CD4-positive, alpha-beta T cell treated with Interleukin-21 for 1 hour (primary cell): ENCODE measurements around the gene NT5DC3.
A peak's percentile ranks its signal among the peaks of the same experiment; 100 is the strongest.
"Not testable (repeated sequence)": the region's sequence is repeated elsewhere in the genome, so short reads cannot be mapped to it uniquely, and the experiment has no call there.

ENCODE experiments used
- DNase-seq: peaks from one replicate; pipeline ENCODE4 v3.0.0-alpha.2; 2020

The NT5DC3 gene

DNA sequence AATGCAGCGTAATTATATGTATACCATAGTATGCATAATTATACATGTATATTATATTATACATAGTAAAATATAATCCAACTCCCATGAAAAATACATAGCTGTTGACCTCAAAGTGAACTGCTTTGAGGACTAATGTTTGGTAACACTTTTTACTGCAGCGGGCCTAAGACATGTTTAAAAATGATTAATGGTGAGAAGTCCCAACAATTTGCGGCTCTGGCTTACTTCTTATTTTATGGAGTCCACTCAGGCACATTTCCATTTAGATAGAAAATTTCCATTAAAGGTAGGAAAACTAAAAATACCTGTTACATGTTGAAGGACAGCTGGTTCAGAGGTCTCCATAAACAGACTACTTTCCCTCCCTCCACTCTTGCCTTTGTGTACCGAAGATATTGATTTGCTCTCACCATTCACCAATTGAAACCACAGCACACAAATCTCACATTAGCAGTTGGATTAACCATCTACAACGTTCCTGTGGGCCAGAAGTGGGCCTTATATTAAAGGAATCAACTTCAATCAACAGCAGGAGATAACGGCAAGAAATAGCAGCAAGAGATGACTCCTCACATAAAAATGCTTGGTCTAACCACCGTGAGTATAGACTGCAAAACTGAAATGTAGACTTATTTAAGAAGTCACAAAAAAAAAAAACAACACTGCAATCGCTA lies 14.1 kb upstream of the NT5DC3 start:
- no peak for DNase-seq

DNA sequence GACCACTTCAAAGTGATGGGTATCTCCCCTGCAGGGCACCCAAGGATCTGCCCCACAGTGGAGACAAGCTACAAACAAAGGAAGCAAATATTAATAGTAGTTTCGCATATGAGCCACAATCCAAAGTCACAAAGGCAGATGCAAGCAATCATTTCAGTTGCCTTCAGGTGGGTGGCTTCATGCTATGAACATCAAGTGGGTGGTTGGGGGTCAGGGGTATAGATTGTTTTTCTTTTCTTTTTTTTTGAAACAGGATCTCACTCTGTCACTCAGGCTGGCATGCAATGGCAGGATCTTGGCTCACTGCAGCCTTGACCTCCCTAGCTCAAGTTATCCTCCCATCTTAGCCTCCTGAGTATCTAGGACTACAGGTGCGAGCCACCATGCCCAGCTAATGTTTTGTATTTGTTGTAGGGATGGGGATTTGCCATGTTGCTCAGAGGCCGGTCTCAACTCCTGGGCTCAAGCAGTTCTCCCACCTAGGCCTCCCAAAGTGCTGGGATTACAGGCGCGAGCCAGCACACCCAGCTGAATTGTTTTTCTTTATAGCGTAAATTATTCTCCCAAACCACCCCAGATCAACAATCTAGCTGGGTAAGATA lies 13.4 kb upstream of the NT5DC3 start:
- no peak for DNase-seq

DNA sequence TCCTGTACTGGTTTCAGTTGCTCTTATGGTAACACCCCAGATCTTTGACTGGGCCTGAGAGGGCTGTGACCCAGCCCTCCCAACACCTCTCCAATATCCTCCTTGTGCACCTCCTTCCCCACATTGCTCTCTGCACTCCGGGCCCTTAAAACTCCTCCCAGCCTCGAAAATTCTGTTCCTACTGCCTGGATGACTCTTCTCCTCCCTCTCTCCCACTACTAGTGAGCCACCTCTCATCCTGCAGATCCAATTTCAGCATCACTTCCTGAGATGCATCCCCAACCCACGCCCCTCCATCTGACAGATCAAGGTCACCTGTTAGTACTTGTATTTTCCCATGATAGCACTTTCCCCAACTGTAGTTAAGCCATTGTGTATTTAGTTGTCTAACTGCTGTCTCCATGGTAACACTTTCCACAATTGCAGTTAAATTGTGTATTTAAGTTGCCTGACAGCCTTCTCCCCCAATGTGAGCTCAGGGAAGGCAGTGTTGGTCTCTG lies 11.5 kb upstream of the NT5DC3 start:
- no peak for DNase-seq

DNA sequence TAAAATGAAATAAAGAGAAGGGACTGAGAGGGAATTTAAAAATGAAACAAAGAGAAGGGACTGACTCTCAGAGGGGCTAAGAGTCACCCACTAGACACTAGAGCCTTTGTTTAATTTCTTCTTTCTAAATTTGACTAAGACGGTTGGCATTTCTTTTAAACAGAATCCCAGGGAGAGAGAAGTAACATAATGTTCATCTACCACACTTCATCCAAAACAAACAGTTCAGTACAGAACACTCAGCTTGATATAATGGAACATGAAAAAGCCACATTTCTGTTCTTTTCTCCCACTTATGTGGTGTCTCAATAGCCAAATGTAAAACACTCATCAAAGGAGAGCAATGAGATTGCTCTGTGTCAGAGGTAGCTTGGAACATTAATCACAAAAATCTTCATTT lies 10.1 kb upstream of the NT5DC3 start:
- DNase-seq: no peak

DNA sequence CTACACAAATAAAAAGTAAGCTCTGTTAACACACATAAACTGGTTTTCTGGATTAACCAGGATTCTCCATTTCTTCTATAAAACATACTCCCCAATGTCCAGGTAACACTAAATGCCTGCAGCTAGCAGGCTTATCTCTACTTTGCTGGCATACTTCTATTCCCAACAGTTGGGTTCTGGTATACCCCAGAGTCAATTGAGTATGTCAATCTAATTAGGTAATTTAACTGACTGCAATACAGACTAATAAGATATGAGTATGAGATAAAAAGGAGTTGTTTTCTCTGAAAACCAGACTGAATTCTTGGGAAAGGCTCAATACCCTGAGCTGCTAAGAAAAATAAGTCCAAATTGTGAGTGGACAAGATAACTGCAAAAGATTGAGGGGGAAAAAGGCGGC lies 9.4 kb upstream of the NT5DC3 start:
- no peak for DNase-seq

DNA sequence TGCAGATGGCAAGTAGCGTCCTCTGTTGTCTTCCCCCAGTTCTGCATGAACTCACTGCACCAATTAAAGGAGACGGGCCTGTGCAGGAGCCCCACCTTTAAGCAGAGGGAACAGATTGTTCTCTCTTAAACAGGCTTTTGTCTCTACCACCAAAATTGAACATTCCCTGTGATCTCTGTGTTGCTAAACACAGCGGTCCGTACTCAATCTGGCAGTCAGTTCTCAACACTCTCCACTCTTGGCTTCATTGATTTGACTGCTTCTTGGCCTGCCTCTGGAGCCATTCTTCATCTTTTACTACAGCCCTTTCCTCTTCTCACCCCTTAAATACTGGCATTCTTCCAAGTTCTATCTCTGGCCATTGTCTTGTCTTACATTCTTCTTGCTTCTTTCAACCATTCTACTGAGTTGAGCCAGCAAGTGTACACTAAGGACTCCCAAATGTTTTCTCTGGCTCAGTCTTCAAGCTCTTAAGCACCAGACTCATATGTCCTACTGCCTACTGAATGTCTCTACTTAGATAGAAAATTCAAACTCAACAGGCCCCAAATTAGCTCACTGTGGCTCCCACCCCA lies 8.0 kb upstream of the NT5DC3 start:
- DNase-seq: no peak

DNA sequence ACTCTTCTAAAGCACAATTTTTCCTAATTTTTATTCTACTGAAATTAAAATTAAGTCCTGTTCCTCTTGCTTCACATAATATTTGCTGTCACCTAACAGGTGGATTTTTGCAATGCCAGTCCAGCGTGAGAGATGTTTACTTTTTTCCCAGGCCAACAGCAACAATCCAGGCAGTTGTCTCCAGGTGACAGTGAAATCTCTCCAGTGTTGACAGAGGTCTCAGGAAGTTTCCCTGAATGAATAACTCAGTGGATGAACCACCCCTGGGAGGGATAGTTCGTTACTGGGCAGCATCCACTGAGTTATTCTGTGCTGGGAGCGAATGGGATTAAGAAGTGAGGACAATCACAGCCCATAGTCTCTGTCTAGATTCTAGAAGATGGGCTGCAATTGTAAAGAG lies 7.1 kb upstream of the NT5DC3 start:
- no peak for DNase-seq

DNA sequence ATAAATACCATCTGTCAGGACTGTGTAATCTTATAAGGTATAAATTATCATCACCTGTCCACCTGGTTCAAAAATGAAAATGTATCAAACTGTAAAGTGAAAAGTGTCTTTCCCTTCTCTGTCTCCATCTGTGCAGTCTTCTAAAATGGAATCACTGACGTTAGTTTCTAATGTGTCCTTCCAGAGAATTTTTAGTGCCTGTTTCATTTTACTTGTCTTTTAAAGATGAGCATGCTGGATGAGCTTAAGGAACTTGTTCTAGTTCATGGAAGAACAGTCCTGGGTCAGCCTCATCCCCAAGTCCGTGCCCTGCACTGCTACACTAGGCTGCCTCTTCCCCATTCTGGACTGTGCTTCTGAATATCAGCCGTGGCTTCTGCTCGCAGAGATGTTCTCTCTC lies 5.4 kb upstream of the NT5DC3 start:
- DNase-seq: no peak

DNA sequence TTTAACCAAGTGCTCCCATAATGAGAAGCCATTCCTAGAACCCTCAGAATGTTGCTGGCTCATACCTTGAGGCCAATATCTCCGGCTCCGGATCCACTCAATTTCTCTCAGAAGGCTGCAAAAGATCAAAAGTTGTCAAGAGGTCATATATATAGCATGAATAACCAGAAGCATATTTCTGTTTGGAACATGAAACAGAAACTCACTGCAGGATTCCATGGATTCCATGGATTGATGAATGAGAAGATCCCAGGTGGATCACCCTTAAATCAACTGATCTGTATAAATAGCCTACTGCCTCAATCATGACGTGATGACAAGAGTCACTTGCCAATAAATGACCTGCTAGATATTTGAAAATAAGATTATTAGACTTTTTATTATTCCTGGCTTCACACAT lies 3.3 kb upstream of the NT5DC3 start:
- no peak for DNase-seq

DNA sequence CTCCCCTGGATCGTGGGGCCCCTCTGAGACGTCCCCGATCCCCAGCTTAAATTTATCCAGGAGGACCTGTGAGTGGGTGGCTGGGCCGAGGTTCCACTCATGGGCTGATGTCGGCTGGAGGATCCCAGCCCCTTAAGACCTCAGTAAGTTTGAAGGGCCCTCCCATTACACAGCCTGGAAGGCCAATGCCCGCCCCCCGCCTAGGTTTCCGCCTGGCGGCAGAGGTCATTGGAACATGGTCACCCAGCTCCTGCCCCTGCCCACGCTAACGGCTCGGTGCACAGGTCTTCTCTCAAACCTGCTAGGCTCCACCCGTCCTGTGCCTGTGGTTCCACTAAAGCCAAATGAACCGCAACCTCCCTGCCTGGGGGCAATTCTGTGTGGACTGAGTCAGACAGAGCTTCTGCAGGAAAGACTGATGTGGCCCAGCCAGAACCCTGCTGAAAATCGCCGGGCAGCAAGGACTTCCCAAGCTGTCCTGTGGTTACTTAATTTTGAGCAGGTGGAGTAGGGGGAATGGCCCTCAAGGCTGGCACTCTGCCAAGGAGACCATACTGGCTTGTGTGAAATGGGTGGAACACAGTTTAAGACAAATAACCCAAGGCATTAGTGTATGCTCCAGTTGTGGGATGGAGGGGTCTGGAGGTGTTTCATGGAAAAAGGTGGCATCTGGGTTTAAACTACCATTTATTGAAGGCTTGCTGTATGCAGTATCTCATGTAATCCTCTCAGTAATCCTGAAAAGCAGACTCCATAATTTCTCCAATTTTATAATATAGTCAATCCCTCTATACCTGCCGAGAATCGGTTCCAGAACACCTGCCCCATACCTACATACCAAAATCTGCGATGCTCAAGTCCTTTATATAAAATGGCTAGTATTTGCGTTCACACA lies 903 bp upstream of the NT5DC3 start:
- peak; percentile 22 for DNase-seq

DNA sequence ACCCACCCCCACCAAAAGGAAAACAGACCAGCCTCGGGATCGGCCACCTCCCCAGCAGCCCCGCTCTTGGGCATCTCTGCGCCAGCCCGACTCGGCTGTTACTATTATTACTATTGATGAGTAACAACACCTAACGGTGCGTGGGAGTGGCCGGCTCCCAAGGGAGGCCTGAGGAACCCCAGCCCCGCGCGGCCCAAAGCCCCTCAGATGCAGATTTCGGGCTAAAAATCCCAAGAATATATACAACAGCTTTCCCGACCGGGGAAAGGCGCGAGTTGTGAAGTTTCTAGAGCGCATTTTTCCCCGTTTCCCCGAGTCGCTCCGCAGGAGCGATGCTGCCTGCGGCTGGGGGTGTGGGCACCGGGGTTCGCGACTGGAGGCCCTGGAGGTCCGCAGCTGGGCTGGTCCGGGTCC lies 565 bp downstream of the NT5DC3 start:
- no peak for DNase-seq

DNA sequence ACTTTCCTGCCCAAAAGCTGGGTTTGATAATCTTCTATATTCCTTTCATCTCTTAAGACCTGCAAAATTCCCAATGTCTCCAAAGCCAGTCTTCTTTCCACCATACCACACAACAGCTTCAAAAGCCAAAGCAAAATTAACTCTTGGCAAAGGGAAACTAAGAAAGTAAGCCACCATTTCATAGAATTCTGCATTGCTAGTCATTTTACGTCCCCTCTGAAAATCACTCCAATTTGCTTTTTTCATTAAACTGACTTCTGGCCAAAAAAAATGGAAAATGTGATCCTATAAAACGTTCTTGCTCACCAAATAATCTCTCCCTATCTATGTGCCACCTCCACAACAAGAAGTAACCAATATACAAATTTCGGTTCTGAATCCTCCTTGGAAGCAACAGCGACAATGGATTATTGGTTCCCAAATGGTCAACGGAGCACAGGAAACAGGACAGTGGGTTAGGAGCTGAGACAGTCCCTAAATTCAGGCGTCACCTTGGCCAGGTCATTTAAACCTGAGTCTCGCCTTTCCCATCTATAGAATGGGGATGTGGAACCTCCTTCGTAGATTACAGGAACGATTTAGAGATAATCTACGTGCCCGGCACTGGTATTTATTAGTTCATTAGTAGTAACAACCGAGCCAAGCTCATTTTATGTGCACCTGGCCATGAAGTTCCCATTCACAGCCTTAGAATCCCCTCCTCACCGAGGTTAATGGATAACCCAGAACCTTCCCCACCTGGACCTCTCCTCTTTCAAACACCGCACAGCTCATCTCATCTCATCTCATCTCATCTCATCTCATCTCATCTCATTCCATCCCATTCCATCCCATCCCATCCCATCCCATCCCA lies 1.2 kb downstream of the NT5DC3 start:
- no peak for DNase-seq

DNA sequence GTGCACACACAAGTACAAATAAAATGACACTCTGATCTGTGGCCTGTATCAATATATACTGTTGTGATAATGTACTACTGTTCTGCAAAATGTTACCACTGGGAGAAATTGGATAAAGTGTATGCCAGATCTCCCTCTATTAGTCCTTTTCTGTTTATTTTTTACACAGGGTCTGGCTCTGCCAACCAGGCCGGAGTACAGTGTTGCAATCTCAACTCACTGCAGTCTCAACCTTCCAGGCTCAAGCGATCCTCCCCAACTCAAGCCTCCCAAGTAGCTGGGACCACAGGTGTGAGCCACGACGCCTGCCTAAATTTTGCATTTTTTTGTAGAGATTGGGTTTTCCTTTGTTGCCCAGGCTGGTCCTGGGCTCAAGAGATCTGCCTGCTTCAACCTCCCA lies 1.9 kb downstream of the NT5DC3 start:
- DNase-seq: no peak

DNA sequence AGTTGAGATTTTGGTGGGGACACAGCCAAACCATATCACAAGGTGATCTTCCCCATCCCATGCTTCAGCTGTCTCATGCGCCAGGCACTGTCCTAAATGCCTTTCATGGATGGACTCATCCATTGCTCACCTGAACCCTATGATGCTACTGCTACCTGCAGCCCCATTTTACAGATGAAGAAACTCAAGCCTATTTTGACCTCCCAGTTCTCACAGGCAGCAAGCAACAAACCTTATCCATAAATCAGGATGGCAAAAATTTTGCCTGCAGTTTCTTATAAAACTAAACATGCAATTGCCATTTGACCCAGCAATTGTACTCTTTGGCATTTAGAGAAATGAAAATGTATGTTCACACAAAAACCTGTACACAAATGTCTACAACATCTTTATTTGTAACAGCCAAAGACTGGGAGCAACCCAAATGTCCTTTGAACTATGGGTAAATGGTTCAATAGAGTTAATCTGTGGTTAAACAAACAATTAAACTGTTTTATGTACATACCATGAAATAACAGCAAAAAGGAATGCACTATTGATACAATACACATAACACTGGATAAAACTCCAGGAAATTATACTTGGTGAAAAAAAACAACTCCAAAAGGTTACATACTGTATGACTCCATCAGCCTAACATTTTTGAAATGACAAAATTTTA lies 2.6 kb downstream of the NT5DC3 start:
- no peak for DNase-seq

DNA sequence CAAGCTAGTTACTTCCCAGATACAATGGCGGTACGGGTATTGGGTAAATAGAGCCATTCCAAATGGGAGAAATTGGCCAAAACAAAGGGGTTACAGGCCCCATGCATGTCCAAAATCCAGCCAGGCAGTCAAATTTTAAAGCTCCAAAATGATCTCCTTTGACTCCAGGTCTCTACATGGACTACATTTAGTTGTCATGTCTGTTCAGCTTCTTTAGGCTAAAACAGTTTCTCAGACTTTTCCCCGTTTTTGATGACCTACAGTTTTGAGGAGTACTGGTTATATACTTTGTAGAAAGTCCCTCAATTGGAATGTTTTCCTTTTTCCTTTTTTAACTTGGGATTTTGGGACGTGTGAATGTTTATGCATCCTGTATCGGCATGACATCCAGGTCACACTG lies 4.7 kb downstream of the NT5DC3 start:
- no peak for DNase-seq

DNA sequence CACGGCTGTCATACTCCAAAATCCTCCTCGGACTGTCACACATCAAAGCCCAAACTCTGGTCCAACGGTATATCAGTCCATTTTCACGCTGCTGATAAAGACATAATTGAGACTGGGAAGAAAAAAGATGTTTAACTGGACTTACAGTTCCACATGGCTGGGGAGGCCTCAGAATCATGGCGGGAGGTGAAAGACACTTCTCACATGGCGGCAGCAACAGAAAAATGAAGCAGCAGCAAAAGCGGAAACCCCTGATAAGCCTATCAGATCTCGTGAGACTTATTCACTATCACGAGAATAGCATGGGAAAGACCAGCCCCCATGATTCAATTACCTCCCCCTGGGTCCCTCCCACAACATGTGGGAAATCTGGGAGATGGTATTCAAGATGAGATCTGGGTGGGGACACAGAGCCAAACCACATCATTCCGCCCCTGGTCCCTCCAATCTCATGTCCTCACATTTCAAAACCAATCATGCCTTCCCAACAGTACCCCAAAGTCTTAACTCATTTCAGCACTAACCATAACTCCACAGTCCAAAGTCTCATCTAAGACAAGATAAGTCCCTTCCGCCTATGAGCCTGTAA lies 5.2 kb downstream of the NT5DC3 start:
- DNase-seq: not testable (repeated sequence)

DNA sequence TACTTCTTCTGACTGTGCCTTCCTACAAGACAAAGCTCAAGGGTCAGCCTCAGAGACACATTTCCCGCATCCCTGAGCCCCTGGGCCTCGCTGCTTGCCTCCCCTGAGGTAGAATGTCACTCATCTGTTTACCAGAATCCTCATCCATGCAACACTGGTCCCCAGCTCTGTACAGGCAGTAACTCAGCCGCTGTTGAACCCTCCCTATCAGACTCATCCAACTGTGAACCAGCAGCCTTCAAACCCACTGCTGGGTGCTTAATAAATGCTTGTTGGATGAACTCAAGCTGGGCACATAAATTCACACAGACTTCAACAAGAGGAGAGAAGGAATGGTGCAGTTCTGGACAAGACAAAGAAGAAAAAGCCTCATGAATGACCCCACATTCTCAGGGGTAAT lies 6.1 kb downstream of the NT5DC3 start:
- no peak for DNase-seq

DNA sequence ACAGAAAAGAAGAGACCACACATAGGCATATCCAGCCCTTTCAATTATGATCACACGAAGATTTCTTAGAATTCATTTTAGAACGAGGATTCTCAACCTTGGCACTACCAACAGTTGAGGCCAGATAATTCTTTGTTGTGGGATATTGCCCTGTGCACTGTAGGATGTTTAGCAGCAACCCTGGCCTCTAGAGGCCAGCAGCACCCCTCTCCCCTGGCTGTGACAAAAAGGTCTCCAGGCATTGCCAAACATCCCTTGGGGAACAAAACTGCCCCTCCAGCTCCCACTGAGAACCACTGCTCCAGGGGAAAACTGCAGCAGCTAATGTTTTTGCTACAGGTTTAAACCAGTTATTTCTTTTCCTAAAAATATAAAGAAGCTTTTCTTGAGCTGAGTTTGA lies 7.1 kb downstream of the NT5DC3 start:
- DNase-seq: no peak

DNA sequence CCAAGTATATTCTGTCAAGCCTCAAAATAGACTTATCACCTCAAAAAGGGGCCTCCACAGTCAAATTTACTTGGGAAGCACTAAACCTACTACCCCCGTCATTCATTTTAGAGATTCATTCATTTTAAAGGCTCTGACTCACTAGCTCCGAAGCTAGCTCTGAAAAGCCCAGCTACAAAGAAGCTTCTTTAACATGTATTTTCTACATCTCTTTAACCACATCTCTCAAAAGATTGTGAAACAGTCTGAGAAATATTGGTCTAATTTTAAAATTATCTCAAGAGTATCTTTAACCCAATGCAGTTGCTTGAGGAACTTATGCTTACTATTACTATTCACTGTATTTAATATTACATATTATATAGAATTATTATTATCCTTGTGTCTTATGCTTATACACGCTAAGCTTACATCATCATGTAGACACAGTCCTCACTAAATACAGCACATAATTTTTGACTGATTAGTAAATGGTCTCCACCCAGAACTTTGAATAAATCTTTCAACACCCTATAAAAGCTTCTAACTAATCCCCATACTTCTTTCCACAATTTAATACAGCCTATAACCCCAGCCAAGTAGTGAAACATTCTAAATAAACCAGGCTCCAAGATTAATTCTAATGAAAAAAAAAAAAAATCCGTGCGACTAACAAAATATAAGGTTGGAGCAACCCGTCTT lies 7.8 kb downstream of the NT5DC3 start:
- no peak for DNase-seq

DNA sequence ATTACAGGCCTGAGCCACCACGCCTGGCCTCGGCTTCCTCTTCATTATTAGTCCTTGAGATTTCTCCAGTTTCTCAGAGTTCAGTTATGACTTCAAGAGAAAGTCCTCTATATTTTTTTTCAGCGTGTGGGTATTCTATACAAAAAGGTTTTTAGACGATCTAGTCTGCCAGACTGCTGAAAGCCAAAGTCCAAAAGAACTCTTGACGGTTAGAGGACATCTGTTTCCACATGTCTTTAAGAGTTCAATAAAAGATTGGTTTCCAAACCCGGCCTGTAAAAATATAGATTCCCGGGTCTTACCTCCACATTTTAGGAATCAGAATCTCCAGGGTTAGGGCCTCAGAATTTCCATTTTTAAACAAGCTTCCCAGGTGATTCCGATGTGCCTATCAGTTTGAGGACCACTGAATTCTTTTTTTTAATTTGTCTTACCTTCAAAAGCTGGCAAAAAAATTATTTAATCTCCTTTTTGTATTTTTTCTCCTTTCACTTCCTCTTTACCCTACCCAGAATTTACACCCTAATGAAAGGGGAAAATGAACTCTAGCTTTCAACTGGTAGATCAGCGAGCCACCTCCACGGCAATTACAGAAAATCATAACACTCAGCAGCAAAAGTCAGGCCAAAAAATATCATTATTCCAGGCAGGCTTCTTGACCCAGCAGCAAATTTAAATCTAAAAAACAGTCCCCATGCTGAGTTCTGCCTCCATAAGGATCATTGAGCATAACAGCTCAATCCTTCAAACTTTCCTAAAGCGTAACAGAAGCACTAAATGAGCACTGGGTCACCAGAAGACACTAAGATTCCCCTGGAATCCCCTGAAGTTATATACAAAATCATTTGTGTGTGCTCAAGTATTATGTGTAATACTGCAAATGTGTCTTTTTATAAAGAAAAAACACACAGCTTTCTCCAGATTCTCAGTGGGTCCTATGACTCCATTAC lies 8.7 kb downstream of the NT5DC3 start:
- DNase-seq: no peak
